ENCODE results near the gene PALLD. TPM values are rescaled to one million over a fixed set of nuclear protein-coding genes. Genes with fewer than 3 reads are reported as not detected.
A peak's percentile ranks its signal among the peaks of the same experiment; 100 is the strongest.

PALLD gene
- total RNA-seq, 2 donors from 2014 or later, result 2.8 to 30.1 TPM

GRCh38 chr4:168841000-168841671 lies 344.3 kb downstream of the PALLD start:
- ATAC-seq (peak in 1 of 2 donors; percentile 65), DNase-seq (ENCODE audit: low spot score in 2 of 2) (no peak)
- Mint-ChIP-seq H3K27ac (no peak overlapping the region), H3K9me3 (no peaks in the 10 kb centered on the region), H3K36me3 (peaks cover 0 to 9% of the 10 kb centered on the region in 2 donors)

DNA sequence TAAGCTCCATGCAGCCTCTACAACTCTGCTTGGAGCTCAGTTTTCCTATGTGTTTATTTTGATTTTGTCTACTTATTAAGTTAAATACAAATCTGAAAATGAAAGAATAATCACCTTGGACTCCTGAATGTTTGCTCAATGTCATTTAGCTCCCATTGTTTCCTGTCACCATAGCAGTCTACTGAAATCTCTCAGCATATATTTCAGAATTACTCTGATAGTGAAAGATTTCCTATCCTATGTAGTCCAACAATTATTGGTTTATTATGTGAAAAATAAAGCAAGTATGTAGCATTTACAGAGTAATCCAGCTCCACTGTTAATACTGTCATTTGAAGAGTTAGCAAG lies 344.8 kb downstream of the PALLD start:
- DNase-seq (ENCODE audit: low spot score in 2 of 2) (no peak), ATAC-seq (peak in 1 of 2 donors; percentile 54)
- H3K27ac Mint-ChIP-seq, result no peak overlapping the region
- H3K9me3 Mint-ChIP-seq, result no peaks in the 10 kb centered on the region
- H3K36me3 Mint-ChIP-seq, result peaks cover 0 to 9% of the 10 kb centered on the region in 2 donors

DNA sequence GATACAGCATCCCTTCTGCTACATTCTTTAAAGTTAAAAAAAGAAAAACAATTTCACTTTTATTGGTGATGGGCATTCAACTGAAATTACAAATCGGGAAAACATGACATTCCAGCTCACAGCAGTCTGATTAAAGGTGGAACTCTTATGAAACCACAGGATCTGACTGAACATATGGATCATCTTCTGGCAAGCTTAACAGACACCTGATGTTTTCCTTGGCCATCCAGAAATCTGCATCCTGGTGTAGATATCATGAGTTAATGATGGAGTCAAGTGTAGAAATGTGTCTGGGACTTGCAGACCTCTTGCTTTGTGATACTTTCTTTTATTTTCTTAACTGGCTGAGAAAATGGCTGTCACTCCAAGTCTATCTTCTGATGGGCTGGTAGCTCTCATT lies 345.3 kb downstream of the PALLD start:
- no peak for ATAC-seq
- no peak for DNase-seq (ENCODE audit: low spot score in 2 of 2)
- peaks cover 0 to 9% of the 10 kb centered on the region in 2 donors for H3K36me3 Mint-ChIP-seq
- H3K9me3 Mint-ChIP-seq, result no peaks in the 10 kb centered on the region
- H3K27ac Mint-ChIP-seq, result no peak overlapping the region

DNA sequence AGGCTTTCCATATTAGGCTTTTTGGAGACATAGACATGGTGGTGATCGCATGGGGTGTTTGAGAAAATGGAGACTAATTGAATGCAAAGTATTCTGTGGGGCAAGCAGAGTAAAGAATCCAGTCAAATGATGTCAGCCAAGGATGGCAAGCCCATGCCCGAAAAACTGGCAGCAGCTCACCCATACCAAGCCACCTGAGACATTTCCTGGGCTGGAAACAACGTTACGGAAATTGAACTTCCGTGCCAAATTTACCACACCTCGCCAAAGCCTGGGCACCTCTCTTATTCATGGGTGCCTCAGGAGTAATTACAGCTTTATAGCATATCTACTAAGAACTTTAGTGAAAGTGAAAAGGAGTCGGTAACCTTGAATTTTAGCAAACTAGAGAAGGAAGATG lies 346.8 kb downstream of the PALLD start:
- Mint-ChIP-seq H3K27ac (no peak overlapping the region), H3K9me3 (no peaks in the 10 kb centered on the region), H3K36me3 (no peaks in the 10 kb centered on the region)
- no peak for ATAC-seq
- DNase-seq (ENCODE audit: low spot score in 2 of 2), result no peak

- no peak overlapping the region for H3K27ac Mint-ChIP-seq
- no peak for ATAC-seq
- H3K36me3 Mint-ChIP-seq, result no peaks in the 10 kb centered on the region
- DNase-seq (ENCODE audit: low spot score in 2 of 2), result no peak
- H3K9me3 Mint-ChIP-seq, result no peaks in the 10 kb centered on the region
Observed at GRCh38 chr4:168844353-168845049, 347.6 kb downstream of the PALLD start.

DNA sequence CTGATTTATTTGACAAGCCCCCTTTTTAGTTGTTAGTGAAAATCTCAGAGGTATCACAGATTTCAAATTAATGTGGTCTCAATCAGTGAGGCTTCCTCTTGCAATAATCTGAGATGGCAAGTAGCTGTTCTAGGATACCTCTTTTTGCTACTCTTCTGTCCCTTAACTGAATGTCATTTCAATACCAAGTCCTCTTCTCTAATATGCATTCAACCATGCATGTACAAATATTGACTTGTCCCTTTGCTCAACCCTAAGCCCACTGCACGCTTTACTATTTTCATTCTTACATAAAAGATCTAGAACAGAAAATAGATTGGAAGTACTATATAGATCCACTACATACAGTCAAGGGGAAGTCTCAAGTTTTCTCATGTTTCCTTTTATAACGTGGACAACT lies 349.0 kb downstream of the PALLD start:
- no peak overlapping the region for H3K27ac Mint-ChIP-seq
- no peaks in the 10 kb centered on the region for H3K36me3 Mint-ChIP-seq
- DNase-seq (ENCODE audit: low spot score in 2 of 2), result no peak
- no peak for ATAC-seq
- no peaks in the 10 kb centered on the region for H3K9me3 Mint-ChIP-seq

DNA sequence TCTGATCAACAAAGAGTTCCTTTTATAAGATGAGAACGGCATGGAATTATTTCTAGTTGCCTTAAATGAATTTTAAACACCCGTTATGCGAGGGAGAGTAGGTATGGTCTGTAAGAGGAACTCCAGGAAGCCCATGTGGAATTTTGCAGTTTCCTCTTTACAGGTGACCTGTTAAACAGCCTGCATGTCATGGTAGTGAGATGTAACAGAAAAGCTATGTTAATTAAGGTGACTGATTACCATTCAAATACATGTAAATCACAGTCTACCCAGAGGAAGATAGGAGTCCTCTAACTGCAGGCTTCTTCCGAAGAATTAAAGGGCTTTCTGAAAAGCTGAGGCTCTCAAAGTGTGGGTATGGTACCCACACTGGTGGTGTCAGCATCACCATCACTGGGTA lies 349.6 kb downstream of the PALLD start:
- ATAC-seq (no peak), DNase-seq (ENCODE audit: low spot score in 2 of 2) (no peak)
- Mint-ChIP-seq H3K27ac (no peak overlapping the region), H3K9me3 (no peaks in the 10 kb centered on the region), H3K36me3 (no peaks in the 10 kb centered on the region)

- ATAC-seq, result no peak
- no peak overlapping the region for H3K27ac Mint-ChIP-seq
- no peak for DNase-seq (ENCODE audit: low spot score in 2 of 2)
- H3K36me3 Mint-ChIP-seq, result no peaks in the 10 kb centered on the region
- H3K9me3 Mint-ChIP-seq, result no peaks in the 10 kb centered on the region
Observed at GRCh38 chr4:168847771-168848502, 351.1 kb downstream of the PALLD start.

DNA sequence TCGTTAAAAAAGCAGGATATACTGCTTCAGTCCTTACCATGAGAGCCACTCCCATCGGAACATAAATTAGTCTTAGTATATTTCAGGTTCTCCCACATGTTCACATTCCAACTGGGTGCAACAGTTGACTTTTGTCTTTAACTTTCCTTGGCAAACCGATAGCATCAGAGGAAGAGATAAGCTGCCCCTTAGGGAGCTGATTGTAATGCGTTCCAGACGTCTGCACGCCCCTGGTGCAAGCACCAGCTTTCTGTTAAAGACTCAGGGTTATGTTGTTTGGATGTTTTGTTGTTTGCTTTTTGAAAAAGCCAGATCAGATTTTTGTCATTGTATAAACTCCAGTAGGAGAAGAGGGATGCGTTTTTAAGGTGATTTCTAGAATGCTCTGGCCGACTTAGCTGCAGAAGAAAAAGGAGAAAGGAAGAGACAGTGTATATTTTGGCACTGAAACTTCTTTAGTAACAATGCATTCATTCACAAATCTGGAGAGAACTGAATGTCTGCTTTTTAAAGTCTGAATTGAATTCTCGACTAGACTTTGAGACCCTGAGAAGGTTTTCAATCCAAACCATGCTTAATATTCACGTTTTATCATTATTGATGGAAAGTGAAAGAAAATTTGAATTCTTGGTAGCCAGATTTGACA lies 352.3 kb downstream of the PALLD start:
- ATAC-seq, result no peak

GRCh38 chr4:168849997-168850396 lies 353.1 kb downstream of the PALLD start:
- ATAC-seq (no peak), DNase-seq (ENCODE audit: low spot score in 2 of 2) (no peak)
- H3K36me3 Mint-ChIP-seq, result no peaks in the 10 kb centered on the region
- no peak overlapping the region for H3K27ac Mint-ChIP-seq
- H3K9me3 Mint-ChIP-seq, result no peaks in the 10 kb centered on the region

More for the DNA sequence above, 352.3 kb downstream of the PALLD start:
- Mint-ChIP-seq H3K9me3 (no peaks in the 10 kb centered on the region), H3K36me3 (no peaks in the 10 kb centered on the region), H3K27ac (no peak overlapping the region)
- no peak for DNase-seq (ENCODE audit: low spot score in 2 of 2)

- DNase-seq (ENCODE audit: low spot score in 2 of 2), result no peak
- Mint-ChIP-seq H3K36me3 (peaks cover 0 to 10% of the 10 kb centered on the region in 2 donors), H3K9me3 (no peaks in the 10 kb centered on the region), H3K27ac (no peak overlapping the region)
- no peak for ATAC-seq
Observed at GRCh38 chr4:168852387-168852786, 355.5 kb downstream of the PALLD start.

DNA sequence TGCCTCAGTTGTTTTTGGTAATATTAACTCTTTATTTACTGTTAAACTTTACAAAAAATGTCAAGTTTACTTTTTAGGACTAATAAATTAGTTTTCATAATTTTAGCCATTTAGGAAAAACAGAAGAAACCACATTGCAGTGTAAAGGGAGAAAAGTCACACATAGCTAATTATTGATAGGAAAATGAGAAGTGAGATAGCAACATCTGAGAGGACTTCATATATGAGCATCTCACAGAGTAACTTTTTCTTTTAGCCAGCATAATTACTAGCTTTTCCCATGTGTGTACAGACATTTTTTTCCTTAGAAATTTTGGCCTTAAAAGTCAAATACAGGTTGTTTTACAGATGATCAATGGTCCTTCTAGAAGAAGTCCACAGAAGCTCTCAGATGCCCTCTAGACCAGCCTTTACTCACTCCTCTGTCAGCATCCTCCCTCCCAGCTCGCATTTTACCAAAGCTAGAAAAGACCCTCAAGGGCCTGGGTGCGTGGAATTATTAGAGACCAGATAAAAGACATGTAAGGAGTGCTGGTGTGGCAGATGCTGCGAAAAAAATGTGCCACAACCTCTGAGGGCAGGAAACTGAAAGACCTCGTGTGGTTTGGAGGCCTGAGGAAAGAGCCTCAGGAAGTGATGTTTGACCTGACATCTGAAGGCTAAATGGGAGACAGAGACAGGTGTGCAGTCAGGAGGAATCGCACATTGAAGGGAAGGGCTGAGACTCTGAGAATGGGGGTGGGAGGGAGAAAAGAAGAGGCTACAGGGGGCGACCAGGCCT lies 356.3 kb downstream of the PALLD start:
- Mint-ChIP-seq H3K9me3 (no peaks in the 10 kb centered on the region), H3K36me3 (peaks cover 0 to 10% of the 10 kb centered on the region in 2 donors), H3K27ac (no peak overlapping the region)
- DNase-seq (ENCODE audit: low spot score in 2 of 2) (no peak), ATAC-seq (peak in 1 of 2 donors; percentile 36)

DNA sequence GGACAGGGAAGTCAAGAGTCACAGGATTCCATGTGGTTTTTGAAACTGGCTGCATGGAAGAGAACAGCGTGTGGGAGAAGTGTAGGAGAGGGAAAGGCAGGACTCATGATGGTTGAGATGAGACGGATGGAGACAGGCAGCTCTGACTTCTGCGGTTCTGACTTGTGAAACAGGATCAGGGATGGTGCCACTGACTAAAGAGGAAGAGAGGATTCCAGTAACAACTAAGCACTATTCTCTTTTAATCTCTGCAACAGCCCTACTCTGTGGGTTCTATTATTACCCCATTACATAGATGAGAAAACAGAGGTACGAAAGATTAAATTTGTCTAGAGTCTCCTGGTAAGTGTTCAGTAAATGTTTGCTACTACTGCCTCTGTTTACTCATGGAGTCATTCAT lies 356.9 kb downstream of the PALLD start:
- Mint-ChIP-seq H3K27ac (no peak overlapping the region), H3K36me3 (peaks cover 0 to 10% of the 10 kb centered on the region in 2 donors), H3K9me3 (no peaks in the 10 kb centered on the region)
- ATAC-seq (peak in 1 of 2 donors; percentile 56), DNase-seq (ENCODE audit: low spot score in 2 of 2) (no peak)

GRCh38 chr4:168854350-168854921 lies 357.6 kb downstream of the PALLD start:
- no peak for DNase-seq (ENCODE audit: low spot score in 2 of 2)
- Mint-ChIP-seq H3K9me3 (no peaks in the 10 kb centered on the region), H3K27ac (no peak overlapping the region), H3K36me3 (peaks cover 0 to 10% of the 10 kb centered on the region in 2 donors)
- ATAC-seq, result no peak

- Mint-ChIP-seq H3K36me3 (peaks cover 0 to 15% of the 10 kb centered on the region in 2 donors), H3K9me3 (no peaks in the 10 kb centered on the region), H3K27ac (no peak overlapping the region)
- DNase-seq (ENCODE audit: low spot score in 2 of 2), result no peak
- ATAC-seq, result no peak
Observed at GRCh38 chr4:168856312-168856711, 359.5 kb downstream of the PALLD start.

- DNase-seq (ENCODE audit: low spot score in 2 of 2), result no peak
- no peaks in the 10 kb centered on the region for H3K9me3 Mint-ChIP-seq
- H3K36me3 Mint-ChIP-seq, result peaks cover 0 to 16% of the 10 kb centered on the region in 2 donors
- no peak overlapping the region for H3K27ac Mint-ChIP-seq
- no peak for ATAC-seq
Observed at GRCh38 chr4:168857009-168857408, 360.2 kb downstream of the PALLD start.
